ENCODE data around the gene UBASH3A. TPM values are rescaled to one million over a fixed set of nuclear protein-coding genes. Genes with fewer than 3 reads are reported as not detected.

The UBASH3A gene
- total RNA-seq, 1 experiment from 2014 or later = not detected

DNA sequence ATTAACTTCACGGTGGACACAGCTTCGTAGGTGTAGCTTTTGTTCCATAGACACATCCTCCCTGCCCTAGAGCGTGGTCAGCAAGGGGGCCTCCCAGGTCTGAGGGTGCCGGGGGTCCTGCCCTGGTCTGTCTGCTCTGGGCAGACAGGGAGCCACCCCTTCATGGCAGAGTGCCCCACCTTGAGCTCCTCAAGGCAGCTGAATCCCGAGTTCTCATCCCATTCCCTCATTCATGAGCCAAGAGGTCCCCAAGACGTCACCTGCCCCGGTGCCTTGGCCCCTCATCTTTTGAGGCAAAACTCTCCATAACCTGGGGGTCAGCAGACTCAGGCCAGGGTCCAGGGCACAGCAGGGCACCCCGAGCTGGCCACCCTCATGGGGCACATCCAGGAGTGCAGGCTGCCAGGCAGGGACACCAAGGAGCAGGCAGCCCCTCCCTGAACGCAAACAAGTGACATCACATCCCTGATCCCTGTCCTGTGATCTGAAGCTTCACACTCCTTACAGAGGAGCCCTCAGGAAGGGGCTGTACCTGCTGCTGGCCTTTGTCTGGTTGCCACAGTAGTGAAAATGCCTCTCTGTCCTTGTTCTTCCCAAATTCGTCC, 23.3 kb downstream of the UBASH3A start:
- Histone ChIP-seq H3K4me3 (ENCODE audit: low read depth, low read length) (no peak overlapping the region), H3K36me3 (ENCODE audit: control insufficient read depth, insufficient read depth, low read length) (no peaks in the 10 kb centered on the region), H3K27me3 (replicated peaks; ENCODE audit: control insufficient read depth, insufficient read depth, low read length) (no peaks in the 10 kb centered on the region), H3K4me1 (no peaks in the 10 kb centered on the region), H3K9me3 (no peaks in the 10 kb centered on the region)
- Mint-ChIP-seq H3K27ac (ENCODE audit: unreplicated experiment) (no peak overlapping the region), H3K4me1 (ENCODE audit: low read depth, unreplicated experiment) (peaks cover 6% of the 10 kb centered on the region), H3K9me3 (ENCODE audit: unreplicated experiment) (no peaks in the 10 kb centered on the region), H3K36me3 (ENCODE audit: insufficient read depth, unreplicated experiment) (no peaks in the 10 kb centered on the region), H3K4me3 (ENCODE audit: unreplicated experiment) (no peak overlapping the region), H3K27me3 (ENCODE audit: insufficient read depth, unreplicated experiment) (peaks cover 4% of the 10 kb centered on the region)
- TF ChIP-seq, protein P1, sequence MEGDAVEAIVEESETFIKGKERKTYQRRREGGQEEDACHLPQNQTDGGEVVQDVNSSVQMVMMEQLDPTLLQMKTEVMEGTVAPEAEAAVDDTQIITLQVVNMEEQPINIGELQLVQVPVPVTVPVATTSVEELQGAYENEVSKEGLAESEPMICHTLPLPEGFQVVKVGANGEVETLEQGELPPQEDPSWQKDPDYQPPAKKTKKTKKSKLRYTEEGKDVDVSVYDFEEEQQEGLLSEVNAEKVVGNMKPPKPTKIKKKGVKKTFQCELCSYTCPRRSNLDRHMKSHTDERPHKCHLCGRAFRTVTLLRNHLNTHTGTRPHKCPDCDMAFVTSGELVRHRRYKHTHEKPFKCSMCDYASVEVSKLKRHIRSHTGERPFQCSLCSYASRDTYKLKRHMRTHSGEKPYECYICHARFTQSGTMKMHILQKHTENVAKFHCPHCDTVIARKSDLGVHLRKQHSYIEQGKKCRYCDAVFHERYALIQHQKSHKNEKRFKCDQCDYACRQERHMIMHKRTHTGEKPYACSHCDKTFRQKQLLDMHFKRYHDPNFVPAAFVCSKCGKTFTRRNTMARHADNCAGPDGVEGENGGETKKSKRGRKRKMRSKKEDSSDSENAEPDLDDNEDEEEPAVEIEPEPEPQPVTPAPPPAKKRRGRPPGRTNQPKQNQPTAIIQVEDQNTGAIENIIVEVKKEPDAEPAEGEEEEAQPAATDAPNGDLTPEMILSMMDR (IDR thresholded peaks at IDR 0.05; ENCODE audit: insufficient read depth in 1 of 2, low read depth in 1 of 2, low read length in 1 of 2, severe bottlenecking in 1 of 2, unreplicated experiment in 1 of 2) = no peak
- BruUV-seq (replicated peaks) = no TSS peak
- intact Hi-C loops (cut with micrococcal nuclease; ENCODE audit: unreplicated experiment) = no loop called here
- no peak for DNase-seq
- POLR2A ChIA-PET = no interaction called here
- CTCF ChIA-PET = no interaction called here

DNA sequence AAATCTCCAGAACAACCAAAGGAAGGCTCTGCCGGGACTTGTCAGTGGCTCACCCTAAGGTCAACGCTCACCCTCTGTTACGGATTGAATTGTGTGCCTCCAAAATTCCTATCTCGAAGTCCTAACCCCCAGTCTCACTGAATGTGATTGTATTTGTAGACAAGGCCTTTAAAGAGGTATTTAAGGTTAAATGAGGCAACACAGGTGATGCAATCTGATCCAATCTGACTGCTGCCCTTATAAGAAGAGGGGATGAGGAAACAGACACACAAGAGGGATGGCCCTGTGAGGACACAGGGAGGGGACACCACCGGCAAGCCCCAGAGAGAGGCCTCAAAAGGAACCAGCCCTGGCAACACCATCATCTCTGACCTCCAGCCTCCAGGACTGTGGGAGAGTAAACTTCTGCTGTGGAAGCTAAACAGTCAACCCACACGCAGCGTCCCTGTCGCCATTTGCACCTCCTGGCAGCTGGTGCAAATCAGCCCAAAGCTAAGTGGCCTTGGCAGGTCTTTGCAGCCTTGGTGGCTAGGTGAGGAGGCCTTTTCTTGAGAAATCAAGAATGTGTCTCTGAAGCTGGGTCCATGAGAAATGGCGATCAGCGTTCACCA, 24.2 kb downstream of the UBASH3A start:
- intact Hi-C loops (cut with micrococcal nuclease; ENCODE audit: unreplicated experiment) = no loop called here
- peaks cover 7% of the 10 kb centered on the region for H3K27me3 Mint-ChIP-seq (ENCODE audit: insufficient read depth, unreplicated experiment)
- DNase-seq = no peak
- TF ChIP-seq, protein P1 (IDR thresholded peaks at IDR 0.05; ENCODE audit: insufficient read depth in 1 of 2, low read depth in 1 of 2, low read length in 1 of 2, severe bottlenecking in 1 of 2, unreplicated experiment in 1 of 2) = no peak
- H3K4me3 ChIP-seq (ENCODE audit: low read depth, low read length) = no peak overlapping the region
- no peaks in the 10 kb centered on the region for H3K9me3 ChIP-seq
- BruUV-seq (replicated peaks) = no TSS peak
- no peak overlapping the region for H3K4me3 Mint-ChIP-seq (ENCODE audit: unreplicated experiment)
- H3K27ac Mint-ChIP-seq (ENCODE audit: unreplicated experiment) = no peak overlapping the region
- ChIA-PET POLR2A (no interaction called here), CTCF (no interaction called here)
- H3K4me1 ChIP-seq = no peaks in the 10 kb centered on the region
- H3K27me3 ChIP-seq (replicated peaks; ENCODE audit: control insufficient read depth, insufficient read depth, low read length) = no peaks in the 10 kb centered on the region
- no peaks in the 10 kb centered on the region for H3K36me3 ChIP-seq (ENCODE audit: control insufficient read depth, insufficient read depth, low read length)
- no peaks in the 10 kb centered on the region for H3K36me3 Mint-ChIP-seq (ENCODE audit: insufficient read depth, unreplicated experiment)
- no peaks in the 10 kb centered on the region for H3K9me3 Mint-ChIP-seq (ENCODE audit: unreplicated experiment)
- peaks cover 6% of the 10 kb centered on the region for H3K4me1 Mint-ChIP-seq (ENCODE audit: low read depth, unreplicated experiment)

DNA sequence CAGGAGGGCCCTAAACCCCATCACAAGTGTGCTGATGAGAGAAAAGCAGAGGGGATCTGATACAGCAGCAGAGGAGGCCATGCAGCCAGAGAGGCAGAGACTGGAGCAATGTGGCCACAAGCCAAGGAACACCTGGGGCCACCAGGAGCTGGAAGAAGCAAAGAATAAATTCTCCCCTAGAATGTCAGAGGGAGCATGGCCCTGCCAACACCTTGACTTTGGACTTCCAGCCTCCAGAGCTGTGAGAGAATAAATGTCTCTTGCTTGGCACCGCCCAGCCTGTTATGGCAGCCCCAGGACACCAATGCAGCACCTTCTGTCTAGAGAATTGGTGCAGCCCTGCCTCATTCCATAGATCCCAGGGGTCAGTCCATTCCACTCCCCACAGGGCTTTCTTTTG, 25.3 kb downstream of the UBASH3A start:
- TF ChIP-seq, protein P1 (IDR thresholded peaks at IDR 0.05; ENCODE audit: insufficient read depth in 1 of 2, low read depth in 1 of 2, low read length in 1 of 2, severe bottlenecking in 1 of 2, unreplicated experiment in 1 of 2) = no peak
- no peak for DNase-seq
- H3K4me1 Mint-ChIP-seq (ENCODE audit: low read depth, unreplicated experiment) = peaks cover 6% of the 10 kb centered on the region

More for the DNA sequence above, 25.3 kb downstream of the UBASH3A start:
- Mint-ChIP-seq H3K27me3 (ENCODE audit: insufficient read depth, unreplicated experiment) (peaks cover 7% of the 10 kb centered on the region), H3K4me3 (ENCODE audit: unreplicated experiment) (no peak overlapping the region), H3K27ac (ENCODE audit: unreplicated experiment) (no peak overlapping the region), H3K9me3 (ENCODE audit: unreplicated experiment) (no peaks in the 10 kb centered on the region), H3K36me3 (ENCODE audit: insufficient read depth, unreplicated experiment) (no peaks in the 10 kb centered on the region)
- intact Hi-C loops (cut with micrococcal nuclease; ENCODE audit: unreplicated experiment) = no loop called here
- no peaks in the 10 kb centered on the region for H3K4me1 ChIP-seq
- ChIA-PET CTCF (no interaction called here), POLR2A (no interaction called here)
- no peak overlapping the region for H3K4me3 ChIP-seq (ENCODE audit: low read depth, low read length)
- no TSS peak for BruUV-seq (replicated peaks)
- no peaks in the 10 kb centered on the region for H3K36me3 ChIP-seq (ENCODE audit: control insufficient read depth, insufficient read depth, low read length)
- H3K9me3 ChIP-seq = no peaks in the 10 kb centered on the region
- H3K27me3 ChIP-seq (replicated peaks; ENCODE audit: control insufficient read depth, insufficient read depth, low read length) = no peaks in the 10 kb centered on the region

All from Caco-2 (cell line).